IPS-20b (cell line): Measurements from ENCODE around the gene PATJ.

ENCODE experiments used
- H3K27ac ChIP-seq: one replicate; pipeline ENCODE4 v1.5.1; 2013; ENCODE audit warnings: low read length
- H3K27me3 ChIP-seq: 2 replicates; pipeline ENCODE4 v1.6.1; 2013; ENCODE audit warnings: mild to moderate bottlenecking, low read length, inconsistent platforms; ENCODE audit not compliant: insufficient read depth
- H3K36me3 ChIP-seq: 2 replicates; pipeline ENCODE4 v1.6.1; 2013; ENCODE audit warnings: low read depth, mild to moderate bottlenecking, inconsistent platforms, low read length, moderate library complexity; ENCODE audit not compliant: insufficient read depth
- H3K4me1 ChIP-seq: 2 replicates; pipeline ENCODE4 v1.6.1; 2013; ENCODE audit warnings: mild to moderate bottlenecking, control low read depth, inconsistent platforms, low read length, moderate library complexity; ENCODE audit not compliant: insufficient read depth
- H3K4me3 ChIP-seq: 2 replicates; pipeline ENCODE4 v1.5.1; 2013; ENCODE audit warnings: mild to moderate bottlenecking, low read length, inconsistent platforms
- H3K9ac ChIP-seq: 2 replicates; pipeline ENCODE4 v1.6.1; 2013; ENCODE audit warnings: low read depth, mild to moderate bottlenecking, inconsistent platforms, low read length, moderate library complexity
- H3K9me3 ChIP-seq: 2 replicates; pipeline ENCODE4 v1.6.1; 2013; ENCODE audit warnings: mild to moderate bottlenecking, low read depth, low read length, inconsistent platforms; ENCODE audit not compliant: insufficient read depth

The PATJ gene

GRCh38 chr1:62093261-62093660 lies 351.0 kb downstream of the PATJ start:
- Histone ChIP-seq H3K9ac (no peak overlapping the region), H3K4me1 (peaks cover 8% of the 10 kb centered on the region; the same call in 1 of the 2 replicates), H3K27me3 (no peaks in the 10 kb centered on the region), H3K9me3 (no peaks in the 10 kb centered on the region), H3K36me3 (no peaks in the 10 kb centered on the region), H3K4me3 (no peak overlapping the region), H3K27ac (no peak overlapping the region)

- Histone ChIP-seq H3K27me3 (no peaks in the 10 kb centered on the region), H3K9ac (no peak overlapping the region), H3K4me1 (no peaks in the 10 kb centered on the region), H3K4me3 (no peak overlapping the region), H3K9me3 (no peaks in the 10 kb centered on the region), H3K27ac (no peak overlapping the region), H3K36me3 (no peaks in the 10 kb centered on the region)
Observed at GRCh38 chr1:62097464-62097863, 355.2 kb downstream of the PATJ start.

GRCh38 chr1:62100442-62100841 lies 358.2 kb downstream of the PATJ start:
- no peaks in the 10 kb centered on the region for H3K9me3 ChIP-seq
- peaks cover 7% of the 10 kb centered on the region; the same call in 1 of the 2 replicates for H3K4me1 ChIP-seq
- H3K36me3 ChIP-seq: no peaks in the 10 kb centered on the region
- no peak overlapping the region for H3K4me3 ChIP-seq
- H3K27ac ChIP-seq: no peak overlapping the region
- no peak overlapping the region for H3K9ac ChIP-seq
- H3K27me3 ChIP-seq: no peaks in the 10 kb centered on the region

GRCh38 chr1:62103846-62104245 lies 361.6 kb downstream of the PATJ start:
- Histone ChIP-seq H3K4me1 (peaks cover 7% of the 10 kb centered on the region; the same call in 1 of the 2 replicates), H3K9ac (no peak overlapping the region), H3K9me3 (no peaks in the 10 kb centered on the region), H3K4me3 (no peak overlapping the region), H3K27ac (no peak overlapping the region), H3K27me3 (no peaks in the 10 kb centered on the region), H3K36me3 (no peaks in the 10 kb centered on the region)

- H3K4me3 ChIP-seq: no peak overlapping the region
- H3K9me3 ChIP-seq: no peaks in the 10 kb centered on the region
- no peak overlapping the region for H3K9ac ChIP-seq
- H3K27ac ChIP-seq: no peak overlapping the region
- H3K4me1 ChIP-seq: peaks cover 7% of the 10 kb centered on the region; the same call in 1 of the 2 replicates
- no peaks in the 10 kb centered on the region for H3K27me3 ChIP-seq
- H3K36me3 ChIP-seq: no peaks in the 10 kb centered on the region
Observed at GRCh38 chr1:62107923-62108322, 365.6 kb downstream of the PATJ start.

GRCh38 chr1:62109124-62109523 lies 366.8 kb downstream of the PATJ start:
- H3K9me3 ChIP-seq: no peaks in the 10 kb centered on the region
- H3K27me3 ChIP-seq: no peaks in the 10 kb centered on the region
- H3K4me1 ChIP-seq: no peaks in the 10 kb centered on the region; the same call in 1 of the 2 replicates
- H3K36me3 ChIP-seq: no peaks in the 10 kb centered on the region
- H3K27ac ChIP-seq: no peak overlapping the region
- H3K4me3 ChIP-seq: no peak overlapping the region
- no peak overlapping the region for H3K9ac ChIP-seq

- H3K27me3 ChIP-seq: no peaks in the 10 kb centered on the region
- H3K9me3 ChIP-seq: no peaks in the 10 kb centered on the region
- H3K9ac ChIP-seq: no peak overlapping the region
- 0 out of 2 replicates have a peak, but pooled peaks cover 4% of the 10 kb centered on the region for H3K36me3 ChIP-seq
- H3K4me1 ChIP-seq: no peaks in the 10 kb centered on the region
- H3K4me3 ChIP-seq: no peak overlapping the region
- H3K27ac ChIP-seq: no peak overlapping the region
Observed at GRCh38 chr1:62110198-62110817, 368.0 kb downstream of the PATJ start.

GRCh38 chr1:62111084-62111483 lies 368.8 kb downstream of the PATJ start:
- Histone ChIP-seq H3K27me3 (no peaks in the 10 kb centered on the region), H3K4me3 (no peak overlapping the region), H3K36me3 (0 out of 2 replicates have a peak, but pooled peaks cover 4% of the 10 kb centered on the region), H3K9ac (no peak overlapping the region), H3K27ac (no peak overlapping the region), H3K9me3 (no peaks in the 10 kb centered on the region), H3K4me1 (no peaks in the 10 kb centered on the region)

- Histone ChIP-seq H3K27ac (no peak overlapping the region), H3K4me3 (no peak overlapping the region)
Observed at GRCh38 chr1:62113507-62113906, 371.2 kb downstream of the PATJ start.

GRCh38 chr1:62117018-62117750 lies 374.9 kb downstream of the PATJ start:
- H3K36me3 ChIP-seq: 0 out of 2 replicates have a peak, but pooled peaks cover 4% of the 10 kb centered on the region
- H3K9me3 ChIP-seq: no peaks in the 10 kb centered on the region
- no peak overlapping the region for H3K9ac ChIP-seq
- no peaks in the 10 kb centered on the region for H3K4me1 ChIP-seq
- no peak overlapping the region for H3K27ac ChIP-seq
- H3K4me3 ChIP-seq: no peak overlapping the region
- no peaks in the 10 kb centered on the region for H3K27me3 ChIP-seq

More at GRCh38 chr1:62113507-62113906, 371.2 kb downstream of the PATJ start:
- Histone ChIP-seq H3K9ac (no peak overlapping the region), H3K4me1 (no peaks in the 10 kb centered on the region), H3K36me3 (0 out of 2 replicates have a peak, but pooled peaks cover 4% of the 10 kb centered on the region), H3K27me3 (no peaks in the 10 kb centered on the region), H3K9me3 (no peaks in the 10 kb centered on the region)

GRCh38 chr1:62126579-62127290 lies 384.5 kb downstream of the PATJ start:
- Histone ChIP-seq H3K4me1 (no peaks in the 10 kb centered on the region), H3K9me3 (no peaks in the 10 kb centered on the region), H3K4me3 (no peak overlapping the region), H3K36me3 (peaks cover 9% of the 10 kb centered on the region), H3K9ac (no peak overlapping the region), H3K27me3 (no peaks in the 10 kb centered on the region), H3K27ac (no peak overlapping the region)
